ENCODE measurements around the gene MPPED1. TPM values are rescaled to one million over a fixed set of nuclear protein-coding genes. Genes with fewer than 3 reads are reported as not detected.

MPPED1 gene
- total and polyA plus RNA-seq, 4 donors: 14.3 to 23.3 (median 16.0) TPM

DNA sequence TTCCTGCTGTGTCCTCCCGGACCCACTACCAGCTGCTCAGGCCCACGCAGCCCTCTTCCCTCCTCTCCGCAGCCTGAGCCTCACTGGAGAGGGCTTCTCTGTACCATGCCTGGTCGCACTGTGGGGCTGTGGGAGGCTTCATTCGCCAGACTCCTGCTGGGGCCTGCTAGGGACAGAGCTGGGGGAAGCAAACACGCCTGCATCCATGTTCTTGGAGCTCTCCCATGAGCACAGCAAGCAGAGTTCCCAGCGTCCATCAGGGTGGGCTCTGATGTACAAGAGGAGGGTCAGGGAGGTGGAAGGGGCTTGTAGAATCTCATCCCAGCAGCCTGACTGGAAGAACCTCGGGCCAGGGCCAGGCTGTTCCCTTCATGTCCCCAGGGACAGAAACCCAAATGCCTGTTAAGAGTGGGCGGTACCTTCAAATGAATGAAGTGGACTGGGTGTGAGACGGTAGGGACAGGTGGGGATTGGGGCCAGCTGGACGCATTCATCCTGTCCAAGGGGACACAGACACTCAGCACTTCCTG lies 59.9 kb downstream of the MPPED1 start:
- Histone ChIP-seq H3K27ac (ENCODE audit: low read depth, low read length) (no peak overlapping the region), H3K9me3 (ENCODE audit: control insufficient read depth, insufficient read depth, low read length) (no peaks in the 10 kb centered on the region), H3K27me3 (ENCODE audit: control insufficient read depth, insufficient read depth, low read length) (no peaks in the 10 kb centered on the region), H3K36me3 (ENCODE audit: control insufficient read depth, insufficient read depth, low read length) (peaks cover 4% of the 10 kb centered on the region), H3K4me1 (ENCODE audit: control insufficient read depth, insufficient read depth, low read length) (peaks cover 9% of the 10 kb centered on the region), H3K4me3 (ENCODE audit: low read depth, low read length) (no peak overlapping the region)
- DNase-seq (ENCODE audit: low read depth in 4 of 6, low spot score in 6 of 6): no peak
- 64% methylated on average over 6 of the region's 11 CpGs for WGBS (ENCODE audit: insufficient coverage)

DNA sequence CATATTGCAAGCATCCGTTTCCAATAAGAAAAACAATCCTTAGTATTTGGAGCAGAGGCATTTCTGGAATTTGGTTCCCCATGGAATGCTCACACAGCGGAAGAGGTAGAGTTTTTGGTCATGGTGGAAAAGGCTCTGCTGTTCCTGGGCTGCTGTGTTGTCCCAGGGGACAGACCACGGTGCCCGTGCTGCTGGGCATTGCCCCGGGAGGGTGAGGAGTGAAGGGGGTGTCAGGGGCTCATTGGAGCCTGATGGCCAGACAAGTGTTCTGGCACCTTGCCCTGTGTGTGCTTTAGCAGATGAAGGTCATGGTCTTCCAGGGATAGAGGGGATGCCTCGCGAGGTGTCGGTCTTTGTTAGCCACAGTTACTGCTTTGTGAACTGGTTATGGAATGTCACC lies 61.2 kb downstream of the MPPED1 start:
- H3K4me1 ChIP-seq (ENCODE audit: control insufficient read depth, insufficient read depth, low read length): peaks cover 2% of the 10 kb centered on the region
- H3K27ac ChIP-seq (ENCODE audit: low read depth, low read length): no peak overlapping the region
- H3K27me3 ChIP-seq (ENCODE audit: control insufficient read depth, insufficient read depth, low read length): no peaks in the 10 kb centered on the region
- no peaks in the 10 kb centered on the region for H3K9me3 ChIP-seq (ENCODE audit: control insufficient read depth, insufficient read depth, low read length)
- DNase-seq (ENCODE audit: low read depth in 4 of 6, low spot score in 6 of 6): no peak
- H3K36me3 ChIP-seq (ENCODE audit: control insufficient read depth, insufficient read depth, low read length): peaks cover 10% of the 10 kb centered on the region
- 85% methylated on average over 7 of the region's 8 CpGs for WGBS (ENCODE audit: insufficient coverage)
- no peak overlapping the region for H3K4me3 ChIP-seq (ENCODE audit: low read depth, low read length)

DNA sequence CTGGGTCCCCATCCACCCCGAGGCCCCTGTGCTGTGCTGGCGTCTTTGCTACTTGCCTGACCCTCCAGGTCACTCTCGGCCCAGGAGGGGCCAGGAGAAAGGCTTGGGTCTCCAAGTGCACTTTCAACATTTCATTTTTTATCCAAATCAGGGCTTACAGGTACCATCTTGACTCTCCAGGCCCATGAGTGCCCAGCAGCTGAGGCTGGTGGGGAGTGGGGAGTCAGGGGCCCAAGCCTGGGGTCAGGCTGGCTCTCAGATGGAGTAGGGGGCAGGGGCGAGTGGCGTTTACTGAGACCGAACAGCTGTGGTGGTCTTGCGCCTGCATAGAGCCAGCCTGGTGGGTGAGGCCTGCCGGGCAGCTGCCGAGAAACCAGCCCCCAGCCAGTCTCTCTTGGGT lies 61.6 kb downstream of the MPPED1 start:
- WGBS (ENCODE audit: insufficient coverage): 87% methylated on average over 9 of the region's 9 CpGs
- H3K36me3 ChIP-seq (ENCODE audit: control insufficient read depth, insufficient read depth, low read length): peaks cover 10% of the 10 kb centered on the region
- peaks cover 2% of the 10 kb centered on the region for H3K4me1 ChIP-seq (ENCODE audit: control insufficient read depth, insufficient read depth, low read length)
- no peak overlapping the region for H3K27ac ChIP-seq (ENCODE audit: low read depth, low read length)
- no peak overlapping the region for H3K4me3 ChIP-seq (ENCODE audit: low read depth, low read length)
- DNase-seq (ENCODE audit: low read depth in 4 of 6, low spot score in 6 of 6): no peak
- no peaks in the 10 kb centered on the region for H3K27me3 ChIP-seq (ENCODE audit: control insufficient read depth, insufficient read depth, low read length)
- no peaks in the 10 kb centered on the region for H3K9me3 ChIP-seq (ENCODE audit: control insufficient read depth, insufficient read depth, low read length)

- Histone ChIP-seq H3K4me3 (ENCODE audit: low read depth, low read length) (no peak overlapping the region), H3K27ac (ENCODE audit: low read depth, low read length) (no peak overlapping the region), H3K9me3 (ENCODE audit: control insufficient read depth, insufficient read depth, low read length) (no peaks in the 10 kb centered on the region), H3K4me1 (ENCODE audit: control insufficient read depth, insufficient read depth, low read length) (peaks cover 10% of the 10 kb centered on the region), H3K36me3 (ENCODE audit: control insufficient read depth, insufficient read depth, low read length) (peaks cover 13% of the 10 kb centered on the region), H3K27me3 (ENCODE audit: control insufficient read depth, insufficient read depth, low read length) (no peaks in the 10 kb centered on the region)
- no peak for DNase-seq (ENCODE audit: low read depth in 4 of 6, low spot score in 6 of 6)
- WGBS (ENCODE audit: insufficient coverage): 63% methylated on average over 26 of the region's 28 CpGs
Measured at GRCh38 chr22:43474161-43475101, 62.6 kb downstream of the MPPED1 start.

GRCh38 chr22:43475549-43476076 lies 63.8 kb downstream of the MPPED1 start:
- H3K36me3 ChIP-seq (ENCODE audit: control insufficient read depth, insufficient read depth, low read length): peaks cover 13% of the 10 kb centered on the region
- no peaks in the 10 kb centered on the region for H3K27me3 ChIP-seq (ENCODE audit: control insufficient read depth, insufficient read depth, low read length)
- H3K9me3 ChIP-seq (ENCODE audit: control insufficient read depth, insufficient read depth, low read length): no peaks in the 10 kb centered on the region
- no peak overlapping the region for H3K4me3 ChIP-seq (ENCODE audit: low read depth, low read length)
- DNase-seq (ENCODE audit: low read depth in 4 of 6, low spot score in 6 of 6): no peak
- WGBS (ENCODE audit: insufficient coverage): 95% methylated on average over 3 of the region's 3 CpGs
- peaks cover 16% of the 10 kb centered on the region for H3K4me1 ChIP-seq (ENCODE audit: control insufficient read depth, insufficient read depth, low read length)
- no peak overlapping the region for H3K27ac ChIP-seq (ENCODE audit: low read depth, low read length)

- no peak for DNase-seq (ENCODE audit: low read depth in 4 of 6, low spot score in 6 of 6)
- H3K27ac ChIP-seq (ENCODE audit: low read depth, low read length): no peak overlapping the region
- H3K36me3 ChIP-seq (ENCODE audit: control insufficient read depth, insufficient read depth, low read length): peaks cover 13% of the 10 kb centered on the region
- H3K27me3 ChIP-seq (ENCODE audit: control insufficient read depth, insufficient read depth, low read length): no peaks in the 10 kb centered on the region
- H3K9me3 ChIP-seq (ENCODE audit: control insufficient read depth, insufficient read depth, low read length): no peaks in the 10 kb centered on the region
- peaks cover 16% of the 10 kb centered on the region for H3K4me1 ChIP-seq (ENCODE audit: control insufficient read depth, insufficient read depth, low read length)
- 60% methylated on average over 5 of the region's 5 CpGs for WGBS (ENCODE audit: insufficient coverage)
- no peak overlapping the region for H3K4me3 ChIP-seq (ENCODE audit: low read depth, low read length)
Measured at GRCh38 chr22:43476341-43476740, 64.5 kb downstream of the MPPED1 start.

DNA sequence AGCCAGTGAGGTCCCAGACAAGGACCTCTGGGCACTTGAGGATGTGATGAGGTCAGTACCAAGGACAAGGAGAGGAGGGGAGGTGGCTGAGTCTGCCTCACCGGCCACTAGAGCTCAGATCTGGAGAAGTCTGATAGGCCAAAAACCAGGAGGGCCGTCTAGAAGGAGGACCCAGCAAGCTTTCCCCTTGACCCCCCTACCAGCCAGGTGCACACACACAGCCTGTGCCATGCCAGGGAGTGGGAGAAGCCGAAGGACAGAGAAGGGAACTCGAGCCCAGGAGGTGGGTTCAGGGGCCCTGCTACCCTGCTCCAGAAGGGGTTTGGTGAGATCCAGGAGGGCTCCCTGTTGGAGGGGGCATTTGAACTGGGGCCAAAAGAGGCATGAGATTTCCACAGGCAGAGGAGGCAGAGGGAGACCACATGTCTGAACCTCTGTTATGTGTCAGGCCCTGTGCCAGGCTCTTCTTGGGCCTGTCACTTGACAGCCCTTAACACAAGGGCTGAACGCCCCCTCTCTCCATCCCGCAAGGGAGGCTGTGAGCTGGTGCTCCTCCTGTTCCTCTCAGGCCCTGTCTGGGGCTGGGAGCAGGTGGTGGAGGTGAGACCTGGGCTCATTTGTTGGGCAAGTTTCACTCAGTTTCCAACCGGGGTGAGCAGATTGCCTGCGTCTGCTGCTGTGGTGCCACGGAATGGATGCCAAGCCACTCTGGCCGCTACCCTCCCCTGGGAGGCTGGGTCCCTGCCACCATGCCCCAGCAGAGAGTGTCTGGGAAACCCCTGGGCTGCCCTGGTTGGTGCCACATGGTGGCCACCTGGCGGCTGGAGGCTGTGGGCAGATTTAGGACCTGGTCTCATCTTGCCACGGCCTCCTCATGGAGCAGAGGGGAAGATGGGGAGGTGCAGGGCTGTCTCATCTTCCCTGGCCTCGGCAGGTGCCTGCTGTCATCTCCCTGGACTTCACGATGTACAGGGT lies 65.2 kb downstream of the MPPED1 start:
- peak in 1 of 6 donors; percentile 41 for DNase-seq (ENCODE audit: low read depth in 4 of 6, low spot score in 6 of 6)
- no peak overlapping the region for H3K27ac ChIP-seq (ENCODE audit: low read depth, low read length)
- peaks cover 21% of the 10 kb centered on the region for H3K4me1 ChIP-seq (ENCODE audit: control insufficient read depth, insufficient read depth, low read length)
- WGBS (ENCODE audit: insufficient coverage): 88% methylated on average over 12 of the region's 14 CpGs
- H3K36me3 ChIP-seq (ENCODE audit: control insufficient read depth, insufficient read depth, low read length): peaks cover 13% of the 10 kb centered on the region
- no peak overlapping the region for H3K4me3 ChIP-seq (ENCODE audit: low read depth, low read length)
- H3K27me3 ChIP-seq (ENCODE audit: control insufficient read depth, insufficient read depth, low read length): no peaks in the 10 kb centered on the region
- H3K9me3 ChIP-seq (ENCODE audit: control insufficient read depth, insufficient read depth, low read length): no peaks in the 10 kb centered on the region

DNA sequence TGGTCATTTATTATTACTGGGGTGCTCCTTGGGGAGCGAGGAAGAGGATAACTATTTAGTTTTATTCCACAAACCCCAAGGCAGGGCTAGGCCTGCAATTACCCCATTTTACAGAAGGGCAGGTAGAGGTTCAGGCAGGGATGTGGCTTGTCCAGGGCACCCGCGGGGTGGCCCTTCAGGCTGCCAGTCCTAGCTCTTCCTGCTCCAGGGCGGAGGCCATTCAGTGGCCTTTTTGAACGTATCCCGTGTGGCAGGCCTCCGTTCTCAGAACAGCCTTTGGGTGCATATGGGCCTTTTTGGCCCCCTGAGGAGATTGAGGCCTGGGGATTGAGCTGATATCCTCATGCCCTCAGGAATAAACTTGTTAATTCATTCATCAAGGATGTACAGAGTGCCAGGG lies 66.2 kb downstream of the MPPED1 start:
- no peak overlapping the region for H3K27ac ChIP-seq (ENCODE audit: low read depth, low read length)
- peaks cover 28% of the 10 kb centered on the region for H3K4me1 ChIP-seq (ENCODE audit: control insufficient read depth, insufficient read depth, low read length)
- no peak for DNase-seq (ENCODE audit: low read depth in 4 of 6, low spot score in 6 of 6)
- H3K36me3 ChIP-seq (ENCODE audit: control insufficient read depth, insufficient read depth, low read length): peaks cover 13% of the 10 kb centered on the region
- no peak overlapping the region for H3K4me3 ChIP-seq (ENCODE audit: low read depth, low read length)
- 95% methylated on average over 3 of the region's 7 CpGs for WGBS (ENCODE audit: insufficient coverage)
- H3K9me3 ChIP-seq (ENCODE audit: control insufficient read depth, insufficient read depth, low read length): no peaks in the 10 kb centered on the region
- H3K27me3 ChIP-seq (ENCODE audit: control insufficient read depth, insufficient read depth, low read length): no peaks in the 10 kb centered on the region

DNA sequence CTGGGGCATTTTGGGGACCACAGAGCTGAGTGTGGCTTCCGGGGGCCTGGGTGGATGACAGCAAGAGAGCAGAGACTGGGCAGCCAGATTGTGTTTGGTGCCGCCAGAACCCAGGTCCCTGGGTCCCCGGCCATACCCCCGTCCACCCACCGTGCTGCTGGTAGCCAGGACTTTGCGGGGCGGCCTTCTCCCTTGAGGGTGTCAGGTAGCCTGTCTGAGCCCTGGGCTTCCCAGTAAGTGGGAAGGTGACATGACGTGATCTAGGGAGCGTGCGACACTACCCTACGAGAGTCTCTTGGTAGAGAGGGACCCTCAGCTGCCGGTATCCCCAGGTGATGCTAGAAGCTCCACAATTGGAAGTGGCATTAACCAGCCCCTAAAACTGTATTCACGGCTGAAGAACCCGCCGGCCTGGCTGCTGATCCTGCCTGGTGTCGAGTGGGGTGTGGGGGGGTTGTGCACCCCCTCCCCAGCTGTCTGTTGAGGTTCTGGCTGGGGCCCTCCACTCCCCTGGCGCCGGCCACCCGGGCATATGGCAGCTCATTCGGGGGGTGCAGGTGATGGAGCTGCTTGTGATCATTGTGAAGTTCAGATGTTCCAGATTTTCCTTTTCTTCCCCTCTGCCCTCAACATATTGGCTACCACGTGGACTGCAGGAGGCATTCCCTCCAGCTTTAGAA lies 66.9 kb downstream of the MPPED1 start:
- no peaks in the 10 kb centered on the region for H3K9me3 ChIP-seq (ENCODE audit: control insufficient read depth, insufficient read depth, low read length)
- peaks cover 13% of the 10 kb centered on the region for H3K36me3 ChIP-seq (ENCODE audit: control insufficient read depth, insufficient read depth, low read length)
- WGBS (ENCODE audit: insufficient coverage): 85% methylated on average over 8 of the region's 21 CpGs
- DNase-seq (ENCODE audit: low read depth in 4 of 6, low spot score in 6 of 6): peak in 1 of 6 donors; percentile 37
- no peak overlapping the region for H3K27ac ChIP-seq (ENCODE audit: low read depth, low read length)
- no peak overlapping the region for H3K4me3 ChIP-seq (ENCODE audit: low read depth, low read length)
- H3K4me1 ChIP-seq (ENCODE audit: control insufficient read depth, insufficient read depth, low read length): peaks cover 28% of the 10 kb centered on the region
- no peaks in the 10 kb centered on the region for H3K27me3 ChIP-seq (ENCODE audit: control insufficient read depth, insufficient read depth, low read length)

Measured in spinal cord (tissue), 10 donors.